SU-DHL-6 (cell line): ENCODE results near the gene ADGRD1.

ENCODE experiments used
- EZH2phosphoT487 ChIP-seq: fragments of 200-600 bp; sonication (generic), shearing (Covaris generic); conservative IDR thresholded peaks from 2 replicates; pipeline ENCODE4 v1.6.1; 2018; ENCODE audit warnings: mild to moderate bottlenecking, antibody characterized with exemption, low read length, moderate library complexity, mixed read lengths
- TF ChIP-seq, protein P1 (sequence below): fragments of 200-600 bp; sonication (generic); IDR thresholded peaks from one replicate; pipeline ENCODE4 v1.5.1; 2017; ENCODE audit warnings: antibody characterized with exemption, mild to moderate bottlenecking, low read length, moderate library complexity; ENCODE audit not compliant: insufficient read depth, poor library complexity, severe bottlenecking

DNA sequence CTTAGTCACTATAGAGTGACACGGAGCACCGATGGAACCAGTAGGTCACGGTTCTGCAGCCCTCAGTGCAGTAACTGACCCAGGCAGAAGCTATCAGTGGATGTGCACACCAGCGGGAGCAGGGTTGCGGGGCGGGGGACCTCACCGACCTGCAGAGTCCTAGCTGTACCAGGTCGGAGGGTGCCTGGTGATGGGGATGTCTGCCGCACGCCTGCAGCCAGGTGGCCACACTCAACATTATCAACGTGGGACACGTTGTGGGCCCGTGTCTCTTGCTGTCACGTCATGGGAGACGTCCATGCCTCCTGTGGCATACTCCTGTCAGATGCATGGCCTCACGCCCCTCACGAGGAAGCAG, 55.2 kb downstream of the ADGRD1 start:
- no peak for TF ChIP-seq EZH2phosphoT487
- TF ChIP-seq, protein P1, sequence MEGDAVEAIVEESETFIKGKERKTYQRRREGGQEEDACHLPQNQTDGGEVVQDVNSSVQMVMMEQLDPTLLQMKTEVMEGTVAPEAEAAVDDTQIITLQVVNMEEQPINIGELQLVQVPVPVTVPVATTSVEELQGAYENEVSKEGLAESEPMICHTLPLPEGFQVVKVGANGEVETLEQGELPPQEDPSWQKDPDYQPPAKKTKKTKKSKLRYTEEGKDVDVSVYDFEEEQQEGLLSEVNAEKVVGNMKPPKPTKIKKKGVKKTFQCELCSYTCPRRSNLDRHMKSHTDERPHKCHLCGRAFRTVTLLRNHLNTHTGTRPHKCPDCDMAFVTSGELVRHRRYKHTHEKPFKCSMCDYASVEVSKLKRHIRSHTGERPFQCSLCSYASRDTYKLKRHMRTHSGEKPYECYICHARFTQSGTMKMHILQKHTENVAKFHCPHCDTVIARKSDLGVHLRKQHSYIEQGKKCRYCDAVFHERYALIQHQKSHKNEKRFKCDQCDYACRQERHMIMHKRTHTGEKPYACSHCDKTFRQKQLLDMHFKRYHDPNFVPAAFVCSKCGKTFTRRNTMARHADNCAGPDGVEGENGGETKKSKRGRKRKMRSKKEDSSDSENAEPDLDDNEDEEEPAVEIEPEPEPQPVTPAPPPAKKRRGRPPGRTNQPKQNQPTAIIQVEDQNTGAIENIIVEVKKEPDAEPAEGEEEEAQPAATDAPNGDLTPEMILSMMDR, result no peak
